ENCODE measurements around the gene RFTN1.

RFTN1 gene

DNA sequence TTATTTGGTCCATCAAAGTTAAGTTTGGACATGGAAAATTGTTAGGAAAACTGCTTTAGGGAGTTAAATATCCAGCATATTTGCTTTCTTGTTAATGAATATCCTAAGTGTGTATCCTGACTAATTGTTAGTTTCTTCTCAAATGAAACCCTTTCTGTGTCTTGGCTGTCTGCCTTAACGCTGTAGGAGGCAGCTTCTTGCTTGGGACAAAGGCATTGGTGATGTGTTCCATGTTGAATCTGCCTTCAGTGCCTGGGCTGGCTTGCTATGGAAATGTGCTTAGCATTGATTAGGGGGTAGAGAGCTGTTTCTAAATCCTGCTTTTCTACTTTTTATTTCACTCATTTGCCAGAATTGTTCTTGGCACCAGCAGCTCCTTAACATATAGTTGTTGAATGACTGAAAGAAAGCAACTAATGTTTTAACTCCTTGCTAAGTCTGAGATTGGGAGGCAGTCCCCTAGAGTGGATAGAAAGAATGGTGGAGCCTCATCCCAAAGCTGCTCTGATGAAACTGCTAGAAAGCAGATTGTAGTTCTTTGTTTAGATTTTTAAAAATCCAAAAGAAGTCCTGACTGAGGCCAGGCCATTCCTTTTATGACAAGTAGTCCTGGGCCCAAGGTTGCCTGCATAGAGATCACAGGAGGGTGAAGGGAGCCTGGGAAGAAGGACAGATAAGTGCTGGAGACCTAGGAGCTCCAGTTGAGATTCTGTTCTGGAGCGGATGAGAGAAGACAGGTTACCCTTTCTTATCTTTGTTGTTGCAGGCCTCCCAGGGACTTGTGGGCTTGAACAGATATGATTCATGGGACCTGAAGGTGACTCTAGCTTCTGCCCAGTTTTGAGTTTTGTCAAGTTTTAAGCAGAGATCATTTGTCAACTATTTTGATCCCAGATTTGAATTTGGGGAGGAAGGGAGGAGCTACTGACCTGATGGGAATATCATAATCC, 209.2 kb downstream of the RFTN1 start:
- no peak for DNase-seq (ENCODE audit: low read depth in 3 of 3)

DNA sequence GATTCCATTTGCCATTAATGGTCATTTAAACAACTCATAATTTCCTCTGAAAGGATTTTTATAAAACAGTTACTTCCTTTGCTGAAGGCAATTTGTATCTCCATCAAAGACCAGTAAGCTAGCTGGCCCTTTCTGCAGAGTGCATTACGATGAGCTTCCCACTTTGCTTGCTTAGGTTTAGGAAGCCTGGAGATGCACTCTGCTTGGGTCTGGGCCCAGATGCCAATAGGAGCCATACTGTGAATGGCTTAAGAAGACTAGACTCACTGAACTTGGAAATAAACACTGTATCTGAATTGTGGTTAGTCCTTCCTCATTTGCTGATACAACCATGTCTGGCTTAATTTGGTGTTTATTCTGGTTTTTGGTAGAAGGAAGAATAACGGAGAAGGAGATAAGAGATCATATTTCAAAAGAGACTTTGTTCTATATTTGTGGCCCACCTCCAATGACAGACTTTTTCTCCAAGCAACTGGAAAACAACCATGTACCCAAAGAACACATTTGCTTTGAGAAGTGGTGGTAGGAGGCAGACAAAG, 210.4 kb downstream of the RFTN1 start:
- no peak for DNase-seq (ENCODE audit: low read depth in 3 of 3)

DNA sequence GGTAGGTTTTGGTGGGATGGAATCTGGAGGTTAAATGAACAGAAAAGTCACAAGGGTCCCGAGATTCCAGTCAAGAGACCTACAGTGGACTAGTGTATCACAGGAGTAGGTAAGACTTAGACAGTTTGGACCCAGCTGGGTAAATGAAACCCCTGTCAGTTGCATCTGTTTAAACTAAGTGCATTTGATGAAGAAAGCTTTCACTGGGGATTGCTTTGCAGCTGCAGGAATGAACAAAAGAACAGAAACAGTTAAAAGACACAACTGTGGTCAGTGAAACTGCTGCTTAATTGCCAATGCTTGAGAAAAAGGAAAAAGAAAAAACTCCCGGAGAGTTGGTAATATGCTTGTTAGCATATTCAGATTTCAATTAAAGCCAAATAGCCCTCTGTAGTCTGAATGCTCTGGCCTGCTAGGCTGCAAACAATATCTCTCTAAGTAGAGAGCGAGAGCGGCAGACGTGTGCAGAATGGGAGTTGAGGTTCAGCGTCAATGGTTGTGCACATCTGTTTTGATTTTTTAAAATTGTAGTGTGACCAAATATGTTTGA, 211.3 kb downstream of the RFTN1 start:
- DNase-seq (ENCODE audit: low read depth in 3 of 3), result no peak

- DNase-seq (ENCODE audit: low read depth in 3 of 3), result no peak
Observed at GRCh38 chr3:16301507-16301906, 212.0 kb downstream of the RFTN1 start.

DNA sequence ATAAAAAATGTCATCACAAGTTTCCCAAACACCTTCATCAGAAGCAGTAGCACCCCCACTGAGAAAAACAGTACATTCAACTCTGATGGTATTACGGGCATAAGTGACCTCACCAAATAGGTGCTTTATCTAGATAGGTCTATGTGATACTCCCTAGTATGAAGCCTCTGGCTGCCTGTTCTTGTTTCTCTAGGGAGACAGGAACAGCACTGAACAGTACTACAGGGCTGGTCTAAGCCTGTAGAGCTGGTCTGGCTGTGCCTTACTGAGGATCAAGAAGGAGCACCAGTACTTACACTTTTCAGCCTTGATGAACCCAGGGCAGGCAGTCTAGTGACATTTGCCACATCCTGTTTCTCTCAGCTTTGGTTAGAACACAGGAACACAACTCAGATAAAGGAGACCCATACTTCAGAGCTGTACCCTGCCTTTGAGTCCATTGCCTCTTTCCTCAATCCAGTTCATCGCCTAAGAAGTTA, 212.6 kb downstream of the RFTN1 start:
- no peak for DNase-seq (ENCODE audit: low read depth in 3 of 3)

GRCh38 chr3:16300307-16300706, 213.2 kb downstream of the RFTN1 start:
- no peak for DNase-seq (ENCODE audit: low read depth in 3 of 3)

GRCh38 chr3:16299746-16300145, 213.8 kb downstream of the RFTN1 start:
- DNase-seq (ENCODE audit: low read depth in 3 of 3), result no peak

- no peak for DNase-seq (ENCODE audit: low read depth in 3 of 3)
Observed at GRCh38 chr3:16298891-16299290, 214.6 kb downstream of the RFTN1 start.

GRCh38 chr3:16297997-16298885, 215.3 kb downstream of the RFTN1 start:
- DNase-seq (ENCODE audit: low read depth in 3 of 3), result no peak

- no peak for DNase-seq (ENCODE audit: low read depth in 3 of 3)
Observed at GRCh38 chr3:16295298-16295890, 218.1 kb downstream of the RFTN1 start.

DNA sequence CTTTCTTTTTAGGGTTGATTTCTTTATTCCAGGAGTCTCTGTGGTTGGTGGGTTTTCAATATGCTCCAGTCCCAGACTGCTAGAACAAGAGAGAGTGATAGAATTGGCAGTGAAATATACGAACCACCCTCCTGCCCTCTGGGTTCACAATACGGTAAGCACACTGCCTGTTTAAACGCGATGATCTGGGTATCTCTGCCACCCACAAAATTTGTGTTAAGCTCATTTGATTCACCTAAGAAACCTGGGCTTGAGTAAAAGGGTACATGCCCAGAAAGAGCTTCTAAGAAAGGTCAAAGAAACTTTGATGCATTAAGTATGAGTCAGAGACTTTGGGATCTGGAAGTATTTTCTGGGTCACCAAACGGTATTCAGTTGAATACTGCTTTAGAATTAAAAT, 218.7 kb downstream of the RFTN1 start:
- no peak for DNase-seq (ENCODE audit: low read depth in 3 of 3)

DNA sequence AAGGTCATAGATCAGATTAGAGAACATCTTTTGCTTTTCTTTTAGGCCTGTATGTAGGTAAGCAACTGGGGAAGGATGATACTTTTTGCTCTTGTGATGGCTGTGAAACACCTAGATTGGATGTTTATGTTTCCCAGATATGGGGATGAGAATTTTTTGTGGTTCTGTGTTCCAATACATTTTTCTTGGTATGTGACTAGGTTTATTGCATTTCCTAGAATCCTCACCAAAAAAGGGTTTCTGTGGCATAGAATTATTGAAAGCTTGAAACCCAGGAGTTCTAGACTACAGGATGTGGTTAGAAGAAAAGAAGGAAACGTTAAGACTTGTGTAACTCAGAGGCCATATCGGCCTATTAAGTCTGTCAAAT, 222.7 kb downstream of the RFTN1 start:
- no peak for DNase-seq (ENCODE audit: low read depth in 3 of 3)

GRCh38 chr3:16290007-16290826, 223.3 kb downstream of the RFTN1 start:
- DNase-seq (ENCODE audit: low read depth in 3 of 3), result peak in 1 of 3 experiments; percentile 45

- DNase-seq (ENCODE audit: low read depth in 3 of 3), result no peak
Observed at GRCh38 chr3:16289144-16289889, 224.2 kb downstream of the RFTN1 start.

DNA sequence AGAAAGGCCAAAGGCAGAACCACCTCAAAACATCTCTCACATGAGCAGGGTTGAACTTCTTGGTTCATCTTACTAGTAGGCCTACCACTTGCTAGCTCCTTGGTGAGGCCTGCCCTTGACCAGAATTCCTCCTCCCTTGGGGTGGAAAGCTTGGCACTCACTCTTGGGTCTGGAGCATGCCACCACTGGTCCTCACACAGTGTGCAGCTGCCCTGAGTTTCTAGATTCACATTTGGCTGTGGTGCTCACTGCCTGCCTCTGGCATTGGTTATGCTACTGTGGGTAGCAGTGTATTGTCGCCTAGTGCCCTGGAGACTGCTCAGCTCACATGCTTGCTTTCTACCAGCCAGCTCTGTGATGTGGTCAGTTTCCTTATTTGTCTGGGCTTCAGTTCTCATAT, 224.8 kb downstream of the RFTN1 start:
- DNase-seq (ENCODE audit: low read depth in 3 of 3), result no peak

GRCh38 chr3:16286751-16287543, 226.6 kb downstream of the RFTN1 start:
- DNase-seq (ENCODE audit: low read depth in 3 of 3), result no peak

- peak in 2 of 3 experiments; percentile 45 to 50 for DNase-seq (ENCODE audit: low read depth in 3 of 3)
Observed at GRCh38 chr3:16286161-16286560, 227.3 kb downstream of the RFTN1 start.

GRCh38 chr3:16284633-16285032, 228.9 kb downstream of the RFTN1 start:
- no peak for DNase-seq (ENCODE audit: low read depth in 3 of 3)

GRCh38 chr3:16280671-16281070, 232.8 kb downstream of the RFTN1 start:
- no peak for DNase-seq (ENCODE audit: low read depth in 3 of 3)
